B cell (primary cell): ENCODE data around the gene PRKN. TPM values are rescaled to one million over a fixed set of nuclear protein-coding genes. Genes with fewer than 3 reads are reported as not detected.

Experiments used
- ATAC-seq: fragments of 200-7000 bp; cut with Tn5 transposase; one replicate; pipeline ENCODE4 v1.10.0; 2021; ENCODE audit warnings: low read depth, mild to moderate bottlenecking, moderate number of reproducible peaks, moderate library complexity
- CTCF ChIA-PET: fragments of 350-600 bp; sonication (Branson Sonifier 250); formaldehyde crosslinking; loops from one replicate; lab custom pipeline; 2021; ENCODE audit warnings: antibody characterized with exemption, inconsistent platforms; lab: Charles Lee
- POLR2A ChIA-PET: fragments of 350-600 bp; sonication (Branson Sonifier 250); formaldehyde crosslinking; loops from one replicate; lab custom pipeline; 2021; ENCODE audit warnings: antibody characterized with exemption; lab: Charles Lee
- DNase-seq: peaks from one replicate; pipeline ENCODE4 v3.0.0; 2013
- H2AFZ ChIP-seq: 2 replicates; pipeline ENCODE4 v1.6.1; 2012; ENCODE audit warnings: mild to moderate bottlenecking, low read depth, low read length; ENCODE audit not compliant: insufficient read depth, poor library complexity, severe bottlenecking
- H3K27ac ChIP-seq, 2 donors: 1 replicate in 1 of 2; 2 replicates in 1 of 2; pipeline ENCODE4 v1.5.1; 2012 to 2013; ENCODE audit warnings: low read length in 2 of 2, mild to moderate bottlenecking in 2 of 2, moderate library complexity in 1 of 2
- H3K27me3 ChIP-seq, 4 experiments: fragments of 200-600 bp in 1 of 4; sonication (generic) in 1 of 4; replicated peaks in 1 of 4; 1 replicate in 2 of 4; 2 replicates in 2 of 4; pipeline versions ENCODE4 v1.6.1 to v1.7.0; 2013 to 2016; ENCODE audit warnings: low read length in 3 of 4, mild to moderate bottlenecking in 2 of 4, mixed read lengths in 1 of 4, moderate library complexity in 1 of 4; ENCODE audit not compliant: insufficient read depth in 4 of 4, control insufficient read depth in 3 of 4; ENCODE audit errors: control extremely low read depth in 1 of 4
- H3K36me3 ChIP-seq, 2 experiments: replicated peaks in 1 of 2; 1 replicate in 1 of 2; 2 replicates in 1 of 2; pipeline versions ENCODE4 v1.6.1 to v1.7.1; 2013; ENCODE audit warnings: low read length in 1 of 2; ENCODE audit not compliant: insufficient read depth in 2 of 2, control insufficient read depth in 1 of 2; ENCODE audit errors: control extremely low read depth in 1 of 2, extremely low read depth in 1 of 2
- H3K4me1 ChIP-seq, 2 donors: fragments of 200-600 bp in 1 of 2; sonication (generic) in 1 of 2; 1 replicate in 1 of 2; 2 replicates in 1 of 2; pipeline versions ENCODE4 v1.5.1 to v1.6.1; 2013 to 2017; ENCODE audit warnings: low read length in 2 of 2; ENCODE audit not compliant: control insufficient read depth in 2 of 2, insufficient read depth in 2 of 2
- H3K4me2 ChIP-seq: replicated peaks from 2 replicates; pipeline ENCODE3; 2012; ENCODE audit warnings: mild to moderate bottlenecking, low read depth, low read length; ENCODE audit not compliant: poor library complexity, severe bottlenecking
- H3K4me3 ChIP-seq, 5 experiments: fragments of 200-600 bp in 1 of 5; sonication (generic) in 1 of 5; 1 replicate in 3 of 5; 2 replicates in 2 of 5; pipeline versions ENCODE4 v1.5.1 to v1.7.0; 2011 to 2016; ENCODE audit warnings: low read length in 4 of 5, mild to moderate bottlenecking in 4 of 5, low read depth in 2 of 5, control low read depth in 1 of 5, moderate library complexity in 1 of 5; ENCODE audit not compliant: insufficient read depth in 1 of 5; ENCODE audit errors: control extremely low read depth in 1 of 5, extremely low read depth in 1 of 5
- H3K79me2 ChIP-seq: fragments of 200-600 bp; sonication (generic); one replicate; pipeline ENCODE4 v1.6.0; 2016; ENCODE audit warnings: low read length; ENCODE audit not compliant: control insufficient read depth, insufficient read depth
- H3K9ac ChIP-seq: fragments of 200-600 bp; sonication (generic); 2 replicates; pipeline ENCODE4 v1.6.1; 2017; ENCODE audit warnings: mild to moderate bottlenecking, low read length, moderate library complexity
- H3K9me3 ChIP-seq, 3 donors: one replicate each; pipeline versions ENCODE4 v1.6.1 to v1.7.1; 2013; ENCODE audit warnings: low read length in 2 of 3; ENCODE audit not compliant: control insufficient read depth in 2 of 3, insufficient read depth in 1 of 3; ENCODE audit errors: control extremely low read depth in 1 of 3
- H4K20me1 ChIP-seq: 2 replicates; pipeline ENCODE4 v1.6.0; 2012; ENCODE audit warnings: mild to moderate bottlenecking, low read length; ENCODE audit not compliant: insufficient read depth, control insufficient read depth, poor library complexity, severe bottlenecking
- H3K27ac Mint-ChIP-seq: one replicate; pipeline ENCODE4 v1.8.0; 2021; ENCODE audit warnings: mixed read lengths
- H3K27me3 Mint-ChIP-seq: one replicate; pipeline ENCODE4 v1.8.0; 2021; ENCODE audit warnings: mixed read lengths
- H3K4me1 Mint-ChIP-seq: one replicate; pipeline ENCODE4 v1.8.0; 2021; ENCODE audit warnings: mixed read lengths
- H3K4me3 Mint-ChIP-seq: one replicate; pipeline ENCODE4 v1.8.0; 2021; ENCODE audit warnings: mixed read lengths
- H3K9me3 Mint-ChIP-seq: one replicate; pipeline ENCODE4 v1.8.0; 2022; ENCODE audit warnings: mixed read lengths; ENCODE audit not compliant: insufficient read depth
- CTCF ChIP-seq: fragments of 200-600 bp; IDR thresholded peaks from one replicate; pipeline ENCODE4 v1.8.0; 2022; ENCODE audit warnings: antibody characterized with exemption, mild to moderate bottlenecking
- EZH2 ChIP-seq: IDR thresholded peaks from 2 replicates; pipeline ENCODE4 v1.6.1; 2012; ENCODE audit warnings: borderline replicate concordance, low read depth, mild to moderate bottlenecking, moderate library complexity, low read length; ENCODE audit not compliant: insufficient read depth, poor library complexity, severe bottlenecking
- WGBS: methylation state at CpG from one replicate; pipeline ENCODE4 v1.1.5; 2013; ENCODE audit warnings: missing lambda C conversion rate; ENCODE audit not compliant: insufficient coverage; 5-methylcytosine and 5-hydroxymethylcytosine counted together
- intact Hi-C: fragments of 100-400 bp; cut with micrococcal nuclease; formaldehyde crosslinking; loops from one replicate; pipeline ENCODE4 v1.10.0; 2022
- polyA plus RNA-seq: library from polyadenylated mRNA; depleted of rRNA; stranded (reverse); fragments of >200 nt; gene quantifications from 2 replicates; pipeline ENCODE4 v1.2.3, GENCODE V29; 2012
- total RNA-seq, 2 donors: library from RNA; stranded (reverse); fragments of 120-200 nt in 1 of 2; gene quantifications; 1 replicate in 1 of 2; 2 replicates in 1 of 2; pipeline versions ENCODE4 v1.2.3 to v1.2.4, GENCODE V29; 2013 to 2022

PRKN gene
- total and polyA plus RNA-seq, 2 donors (not counting 1 experiment from before 2014, with no cell fraction given), result 1.6 to 6.2 TPM

DNA sequence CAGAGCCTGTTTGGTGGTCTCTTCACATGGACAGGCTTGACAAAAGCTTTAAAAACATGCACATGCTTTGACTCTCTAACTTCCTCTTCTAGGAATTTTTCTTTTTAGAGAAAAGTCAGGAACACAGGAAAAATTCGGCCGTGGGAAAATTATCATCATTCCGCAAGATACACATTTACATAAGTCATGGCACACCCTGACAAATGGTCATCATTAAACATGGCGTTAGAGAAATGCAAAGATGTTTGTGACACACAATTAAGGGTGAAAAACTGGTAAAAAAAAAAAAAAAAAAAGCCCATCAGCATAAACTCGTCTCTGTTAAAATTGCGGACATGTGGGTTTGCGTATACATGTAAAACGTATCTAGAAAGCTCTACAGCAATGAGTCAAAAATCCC is 1319.5 kb downstream of the PRKN start:
- CTCF ChIA-PET, result interaction anchor here (0.7 kb wide), 1 partner anchor 13 kb away, joined by 4 read pairs; no protein-coding TSS in a partner anchor
- DNase-seq (no peak), ATAC-seq (no peak)
- no peak for TF ChIP-seq CTCF
- Mint-ChIP-seq H3K27ac (no peak overlapping the region), H3K27me3 (peaks cover 4% of the 10 kb centered on the region), H3K4me3 (no peak overlapping the region), H3K9me3 (no peaks in the 10 kb centered on the region), H3K4me1 (no peaks in the 10 kb centered on the region)
- H3K27me3 ChIP-seq, result no peaks in the 10 kb centered on the region
- H4K20me1 ChIP-seq, result no peaks in the 10 kb centered on the region
- intact Hi-C loops, result no loop called here
- H2AFZ ChIP-seq, result no peak overlapping the region
- no peak overlapping the region for H3K4me2 ChIP-seq
- no peak overlapping the region for H3K27ac ChIP-seq
- no peaks in the 10 kb centered on the region for H3K79me2 ChIP-seq
- H3K9me3 ChIP-seq, result peaks cover 0 to 8% (median 0%) of the 10 kb centered on the region in 3 donors
- H3K4me3 ChIP-seq, result no peak overlapping the region
- H3K36me3 ChIP-seq, result no peaks in the 10 kb centered on the region
- no peaks in the 10 kb centered on the region for H3K4me1 ChIP-seq
- H3K9ac ChIP-seq, result no peak overlapping the region
- WGBS, result no CpG with 5 or more reads among the region's 8 CpGs
- POLR2A ChIA-PET, result no interaction called here

- no peak overlapping the region for H3K4me2 ChIP-seq
- H3K36me3 ChIP-seq, result no peaks in the 10 kb centered on the region
- no peak overlapping the region for H2AFZ ChIP-seq
- H3K4me3 Mint-ChIP-seq, result no peak overlapping the region
- no peaks in the 10 kb centered on the region for H3K27me3 ChIP-seq
- POLR2A ChIA-PET, result no interaction called here
- WGBS, result 76% methylated on average over 4 of the region's 4 CpGs
- CTCF ChIA-PET, result no interaction called here
- ATAC-seq (no peak), DNase-seq (no peak)
- no peaks in the 10 kb centered on the region for H3K4me1 Mint-ChIP-seq
- H4K20me1 ChIP-seq, result no peaks in the 10 kb centered on the region
- no peak overlapping the region for H3K4me3 ChIP-seq
- no peak overlapping the region for H3K9ac ChIP-seq
- H3K9me3 ChIP-seq, result peaks cover 0 to 8% (median 0%) of the 10 kb centered on the region in 3 donors
- no peak overlapping the region for H3K27ac Mint-ChIP-seq
- no peaks in the 10 kb centered on the region for H3K79me2 ChIP-seq
- TF ChIP-seq CTCF (no peak), EZH2 (no peak)
- no peaks in the 10 kb centered on the region for H3K4me1 ChIP-seq
- H3K27ac ChIP-seq, result no peak overlapping the region
- intact Hi-C loops, result no loop called here
- H3K9me3 Mint-ChIP-seq, result no peaks in the 10 kb centered on the region
- peaks cover 7% of the 10 kb centered on the region for H3K27me3 Mint-ChIP-seq
These were observed 1320.0 kb downstream of the PRKN start for GRCh38 chr6:161407581-161407980.
